MM.1S (cell line): Measurements from ENCODE around the gene KDM4F.

ENCODE experiments used
- DNase-seq: peaks from one replicate; pipeline ENCODE4 v3.0.0-alpha.2; 2015
- H2AFZ ChIP-seq: fragments of 300-600 bp; sonication (generic); 2 replicates; pipeline ENCODE4 v1.6.0; 2016; ENCODE audit warnings: antibody characterized with exemption, low read length
- H3F3A ChIP-seq: fragments of 300-600 bp; sonication (generic); 2 replicates; pipeline ENCODE4 v1.6.1; 2016; ENCODE audit warnings: mild to moderate bottlenecking, antibody characterized with exemption, low read length, moderate library complexity, mixed read lengths; ENCODE audit not compliant: insufficient read depth
- H3K27ac ChIP-seq: fragments of 300-600 bp; sonication (generic); 2 replicates; pipeline ENCODE4 v1.5.1; 2016; ENCODE audit warnings: mild to moderate bottlenecking, low read length
- H3K27me3 ChIP-seq: fragments of 300-600 bp; sonication (generic); replicated peaks from 2 replicates; pipeline ENCODE4 v1.6.0; 2016; ENCODE audit warnings: low read length; ENCODE audit not compliant: insufficient read depth
- H3K36me3 ChIP-seq: fragments of 300-600 bp; sonication (generic); replicated peaks from 2 replicates; pipeline ENCODE4 v1.6.1; 2016; ENCODE audit warnings: mild to moderate bottlenecking, low read length, mixed read lengths; ENCODE audit not compliant: insufficient read depth
- H3K4me1 ChIP-seq: fragments of 300-600 bp; sonication (generic); 2 replicates; pipeline ENCODE4 v1.6.1; 2016; ENCODE audit warnings: low read length, mixed read lengths
- H3K4me2 ChIP-seq: fragments of 300-600 bp; sonication (generic); 2 replicates; pipeline ENCODE4 v1.6.0; 2016; ENCODE audit warnings: low read depth, low read length
- H3K4me3 ChIP-seq: fragments of 300-600 bp; sonication (generic); 2 replicates; pipeline ENCODE4 v1.5.1; 2016; ENCODE audit warnings: low read length, mixed read lengths
- H3K79me2 ChIP-seq: fragments of 300-600 bp; sonication (generic); 2 replicates; pipeline ENCODE4 v1.6.1; 2016; ENCODE audit warnings: mixed run types, low read length, mixed read lengths
- H3K9ac ChIP-seq: fragments of 300-600 bp; sonication (generic); 2 replicates; pipeline ENCODE4 v1.6.1; 2016; ENCODE audit warnings: low read length, mixed read lengths
- H3K9me2 ChIP-seq: fragments of 300-600 bp; sonication (generic); replicated peaks from 2 replicates; pipeline ENCODE4 v1.6.1; 2016; ENCODE audit warnings: mild to moderate bottlenecking, low read length, mixed read lengths; ENCODE audit not compliant: insufficient read depth
- H3K9me3 ChIP-seq: fragments of 300-600 bp; sonication (generic); replicated peaks from 2 replicates; pipeline ENCODE4 v1.6.1; 2016; ENCODE audit warnings: mild to moderate bottlenecking, low read length, mixed read lengths; ENCODE audit not compliant: insufficient read depth
- H4K20me1 ChIP-seq: fragments of 300-600 bp; sonication (generic); 2 replicates; pipeline ENCODE4 v1.6.1; 2016; ENCODE audit warnings: mild to moderate bottlenecking, low read length, moderate library complexity, mixed read lengths; ENCODE audit not compliant: insufficient read depth
- EZH2 ChIP-seq: fragments of 300-600 bp; sonication (generic); optimal IDR thresholded peaks from 2 replicates; pipeline ENCODE3; 2017; ENCODE audit warnings: low read depth, mild to moderate bottlenecking, antibody characterized with exemption, low read length, mixed read lengths
- EZH2phosphoT487 ChIP-seq: fragments of 300-600 bp; sonication (generic); IDR thresholded peaks from 2 replicates; pipeline ENCODE4 v1.6.1; 2018; ENCODE audit warnings: antibody characterized with exemption, low read length
- TF ChIP-seq, protein P1 (sequence below): fragments of 300-600 bp; sonication (generic); IDR thresholded peaks from 2 replicates; pipeline ENCODE4 v1.5.1; 2016; ENCODE audit warnings: antibody characterized with exemption, low read length, mixed read lengths

Gene KDM4F

DNA sequence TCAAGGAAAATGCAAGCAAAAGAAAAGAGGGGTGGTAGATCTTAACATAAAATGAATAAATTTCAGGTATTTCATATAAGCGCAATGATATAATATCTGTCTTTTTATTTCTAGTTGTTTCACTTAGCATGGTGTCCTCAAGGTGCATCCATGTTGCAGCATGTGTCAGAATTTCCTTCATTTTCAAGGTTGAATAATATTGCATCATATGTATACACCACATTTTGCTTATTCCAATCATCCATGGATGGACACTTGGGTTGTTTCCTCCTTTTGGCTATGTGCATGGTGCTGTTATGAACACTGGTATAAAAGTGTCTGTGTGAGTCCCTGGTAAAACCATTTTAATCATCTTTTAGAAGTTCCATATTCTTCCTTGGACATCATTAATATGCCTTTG lies 7.0 kb upstream of the KDM4F start:
- Histone ChIP-seq H2AFZ (no peak overlapping the region), H3K36me3 (no peaks in the 10 kb centered on the region), H3K4me1 (no peaks in the 10 kb centered on the region), H3K27ac (no peak overlapping the region), H3K9me2 (no peaks in the 10 kb centered on the region), H3K9me3 (no peaks in the 10 kb centered on the region), H3K4me2 (no peak overlapping the region), H3F3A (no peaks in the 10 kb centered on the region), H3K9ac (no peak overlapping the region), H4K20me1 (no peaks in the 10 kb centered on the region), H3K79me2 (no peaks in the 10 kb centered on the region), H3K27me3 (no peaks in the 10 kb centered on the region), H3K4me3 (no peak overlapping the region)
- no peak for DNase-seq
- TF ChIP-seq, protein P1, sequence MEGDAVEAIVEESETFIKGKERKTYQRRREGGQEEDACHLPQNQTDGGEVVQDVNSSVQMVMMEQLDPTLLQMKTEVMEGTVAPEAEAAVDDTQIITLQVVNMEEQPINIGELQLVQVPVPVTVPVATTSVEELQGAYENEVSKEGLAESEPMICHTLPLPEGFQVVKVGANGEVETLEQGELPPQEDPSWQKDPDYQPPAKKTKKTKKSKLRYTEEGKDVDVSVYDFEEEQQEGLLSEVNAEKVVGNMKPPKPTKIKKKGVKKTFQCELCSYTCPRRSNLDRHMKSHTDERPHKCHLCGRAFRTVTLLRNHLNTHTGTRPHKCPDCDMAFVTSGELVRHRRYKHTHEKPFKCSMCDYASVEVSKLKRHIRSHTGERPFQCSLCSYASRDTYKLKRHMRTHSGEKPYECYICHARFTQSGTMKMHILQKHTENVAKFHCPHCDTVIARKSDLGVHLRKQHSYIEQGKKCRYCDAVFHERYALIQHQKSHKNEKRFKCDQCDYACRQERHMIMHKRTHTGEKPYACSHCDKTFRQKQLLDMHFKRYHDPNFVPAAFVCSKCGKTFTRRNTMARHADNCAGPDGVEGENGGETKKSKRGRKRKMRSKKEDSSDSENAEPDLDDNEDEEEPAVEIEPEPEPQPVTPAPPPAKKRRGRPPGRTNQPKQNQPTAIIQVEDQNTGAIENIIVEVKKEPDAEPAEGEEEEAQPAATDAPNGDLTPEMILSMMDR: no peak
- TF ChIP-seq EZH2phosphoT487: no peak
- no peak for TF ChIP-seq EZH2

DNA sequence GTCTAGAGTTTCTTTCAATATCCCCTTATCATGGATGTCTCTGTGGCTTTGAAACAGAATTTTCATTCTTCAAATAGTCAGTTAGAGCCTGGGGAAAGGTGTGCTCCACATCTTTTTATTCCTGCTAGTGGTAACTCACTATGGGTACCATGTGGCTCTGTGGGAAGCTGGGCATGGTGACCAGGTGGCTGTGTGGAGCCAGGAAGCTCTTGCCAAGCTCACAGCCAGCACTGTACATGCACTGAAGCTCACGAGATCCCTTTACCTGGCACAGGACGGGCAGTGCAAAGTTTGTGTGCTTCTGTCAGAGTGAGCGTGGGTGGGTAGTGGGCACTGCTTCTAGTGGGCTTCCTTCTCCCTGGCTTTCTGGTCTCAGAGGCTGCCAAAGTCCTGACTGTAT lies 6.3 kb upstream of the KDM4F start:
- H3K4me1 ChIP-seq: no peaks in the 10 kb centered on the region
- no peak for DNase-seq
- no peaks in the 10 kb centered on the region for H4K20me1 ChIP-seq
- H3K9ac ChIP-seq: no peak overlapping the region
- H3K27me3 ChIP-seq: no peaks in the 10 kb centered on the region
- TF ChIP-seq EZH2phosphoT487: no peak
- TF ChIP-seq, protein P1: no peak
- no peak for TF ChIP-seq EZH2
- H3K79me2 ChIP-seq: no peaks in the 10 kb centered on the region
- no peaks in the 10 kb centered on the region for H3K36me3 ChIP-seq
- no peak overlapping the region for H3K4me2 ChIP-seq
- H2AFZ ChIP-seq: no peak overlapping the region
- no peaks in the 10 kb centered on the region for H3K9me3 ChIP-seq
- no peaks in the 10 kb centered on the region for H3F3A ChIP-seq
- H3K27ac ChIP-seq: no peak overlapping the region
- H3K4me3 ChIP-seq: no peak overlapping the region
- no peaks in the 10 kb centered on the region for H3K9me2 ChIP-seq

DNA sequence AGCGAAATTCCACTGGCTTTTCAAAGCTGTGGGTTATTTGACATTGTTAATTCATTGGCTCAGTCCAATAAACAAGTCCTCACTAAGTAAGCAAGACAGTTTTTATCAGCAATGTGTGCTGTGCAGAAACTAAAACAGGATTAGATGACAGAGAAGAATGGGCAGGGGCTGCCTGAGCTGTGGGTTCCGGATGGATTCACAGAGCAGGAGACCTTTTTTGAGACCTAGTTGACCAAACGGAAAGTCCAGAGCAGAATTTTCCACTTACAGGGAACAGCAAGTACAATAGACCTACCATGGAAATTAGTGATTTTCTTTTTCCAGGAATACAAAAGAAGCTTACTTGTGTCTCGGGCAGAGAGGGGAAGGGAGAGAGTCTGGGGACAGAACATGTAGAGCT lies 5.2 kb upstream of the KDM4F start:
- no peaks in the 10 kb centered on the region for H3F3A ChIP-seq
- TF ChIP-seq EZH2 (no peak), EZH2phosphoT487 (no peak)
- TF ChIP-seq, protein P1: no peak
- no peaks in the 10 kb centered on the region for H3K4me1 ChIP-seq
- no peaks in the 10 kb centered on the region for H3K27me3 ChIP-seq
- no peak overlapping the region for H2AFZ ChIP-seq
- H3K79me2 ChIP-seq: no peaks in the 10 kb centered on the region
- DNase-seq: no peak
- H4K20me1 ChIP-seq: no peaks in the 10 kb centered on the region
- no peaks in the 10 kb centered on the region for H3K36me3 ChIP-seq
- no peak overlapping the region for H3K4me3 ChIP-seq
- H3K9me3 ChIP-seq: no peaks in the 10 kb centered on the region
- no peak overlapping the region for H3K4me2 ChIP-seq
- H3K27ac ChIP-seq: no peak overlapping the region
- no peaks in the 10 kb centered on the region for H3K9me2 ChIP-seq
- H3K9ac ChIP-seq: no peak overlapping the region

DNA sequence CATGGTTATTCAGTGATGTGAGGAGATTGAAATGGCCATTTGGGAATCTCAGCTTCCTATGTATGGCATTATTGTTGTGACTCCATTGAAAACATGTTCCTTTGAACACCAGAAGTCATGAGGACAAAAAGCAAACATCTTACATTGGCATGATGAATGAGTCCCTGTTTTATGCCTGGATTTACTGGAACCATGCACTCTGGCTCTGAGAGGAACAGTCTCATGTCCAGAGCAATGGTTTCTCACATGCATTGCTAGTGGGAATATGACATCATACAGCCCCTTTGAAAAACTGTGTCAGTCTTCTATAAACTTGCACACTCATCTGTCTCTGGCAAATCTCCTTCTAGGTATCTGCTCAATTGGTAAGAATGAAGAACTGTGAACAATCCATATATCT lies 3.4 kb upstream of the KDM4F start:
- Histone ChIP-seq H3K4me2 (no peak overlapping the region), H3K9ac (no peak overlapping the region), H3K36me3 (no peaks in the 10 kb centered on the region), H3F3A (no peaks in the 10 kb centered on the region), H2AFZ (no peak overlapping the region), H3K27ac (no peak overlapping the region), H3K27me3 (no peaks in the 10 kb centered on the region), H3K79me2 (no peaks in the 10 kb centered on the region), H4K20me1 (no peaks in the 10 kb centered on the region), H3K9me3 (no peaks in the 10 kb centered on the region), H3K9me2 (no peaks in the 10 kb centered on the region), H3K4me3 (no peak overlapping the region), H3K4me1 (no peaks in the 10 kb centered on the region)
- DNase-seq: no peak
- TF ChIP-seq, protein P1: no peak
- TF ChIP-seq EZH2: no peak
